Ishikawa (cell line): Measurements from ENCODE around the gene MBOAT7.

Experiments
- CEBPB ChIP-seq: IDR thresholded peaks from 2 replicates; pipeline ENCODE4 v1.6.1; 2012
- CREB1 ChIP-seq: IDR thresholded peaks from 2 replicates; pipeline ENCODE4 v1.6.1; 2012; ENCODE audit warnings: low read depth
- EGR1 ChIP-seq: IDR thresholded peaks from 2 replicates; pipeline ENCODE4 v1.6.1; 2012
- EP300 ChIP-seq: IDR thresholded peaks from 2 replicates; pipeline ENCODE4 v1.6.1; 2012; ENCODE audit warnings: borderline replicate concordance
- FOXM1 ChIP-seq: IDR thresholded peaks from 2 replicates; pipeline ENCODE4 v1.6.1; 2012; ENCODE audit warnings: low read depth, borderline replicate concordance
- NFIC ChIP-seq: IDR thresholded peaks from 2 replicates; pipeline ENCODE4 v1.6.1; 2012
- RAD21 ChIP-seq: IDR thresholded peaks from 2 replicates; pipeline ENCODE4 v1.6.1; 2012; ENCODE audit warnings: low read depth
- TAF1 ChIP-seq: IDR thresholded peaks from 2 replicates; pipeline ENCODE4 v1.6.1; 2012; ENCODE audit warnings: low read depth, mild to moderate bottlenecking
- TCF12 ChIP-seq: IDR thresholded peaks from 2 replicates; pipeline ENCODE4 v1.6.1; 2012; ENCODE audit warnings: low read depth
- TEAD4 ChIP-seq: IDR thresholded peaks from 2 replicates; pipeline ENCODE4 v1.6.1; 2012
- YY1 ChIP-seq: IDR thresholded peaks from 2 replicates; pipeline ENCODE4 v1.6.1; 2012; ENCODE audit warnings: low read depth
- ZBTB7A ChIP-seq: IDR thresholded peaks from 2 replicates; pipeline ENCODE4 v1.6.1; 2012; ENCODE audit warnings: low read depth
- TF ChIP-seq, protein P1 (sequence below): IDR thresholded peaks from 2 replicates; pipeline ENCODE4 v1.6.1; 2012; ENCODE audit warnings: low read depth, mild to moderate bottlenecking
- TF ChIP-seq, protein P2 (sequence below): IDR thresholded peaks from 2 replicates; pipeline ENCODE4 v1.6.1; 2012
- TF ChIP-seq, protein P3 (sequence below): IDR thresholded peaks from 2 replicates; pipeline ENCODE4 v1.6.1; 2012

The MBOAT7 gene

DNA sequence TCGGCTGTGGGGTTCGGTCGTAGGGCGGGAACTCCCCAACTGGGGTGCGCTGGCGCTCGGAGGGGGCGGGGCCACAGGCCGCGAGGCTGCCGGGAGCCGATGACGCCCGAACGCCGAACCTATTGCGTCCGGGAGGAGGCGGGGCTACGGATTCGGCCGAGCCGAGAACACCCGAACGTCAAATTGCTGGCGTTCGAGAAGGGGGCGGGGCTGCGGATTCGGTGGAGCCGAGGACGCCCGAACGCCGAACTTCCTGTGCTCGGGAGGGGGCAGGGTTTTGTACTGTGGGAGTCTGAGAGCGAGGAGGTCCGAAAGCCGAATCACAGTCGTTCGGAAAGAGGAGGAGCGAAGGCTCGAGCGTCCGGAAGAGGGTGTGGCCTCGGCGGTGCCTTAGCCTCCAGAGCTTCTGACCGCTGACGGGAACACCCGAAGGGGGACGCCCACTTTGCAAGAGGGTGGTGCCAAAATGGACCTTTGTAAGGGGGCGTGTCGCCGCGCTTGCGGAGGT is 1.2 kb upstream of the MBOAT7 start:
- TF ChIP-seq, protein P1, sequence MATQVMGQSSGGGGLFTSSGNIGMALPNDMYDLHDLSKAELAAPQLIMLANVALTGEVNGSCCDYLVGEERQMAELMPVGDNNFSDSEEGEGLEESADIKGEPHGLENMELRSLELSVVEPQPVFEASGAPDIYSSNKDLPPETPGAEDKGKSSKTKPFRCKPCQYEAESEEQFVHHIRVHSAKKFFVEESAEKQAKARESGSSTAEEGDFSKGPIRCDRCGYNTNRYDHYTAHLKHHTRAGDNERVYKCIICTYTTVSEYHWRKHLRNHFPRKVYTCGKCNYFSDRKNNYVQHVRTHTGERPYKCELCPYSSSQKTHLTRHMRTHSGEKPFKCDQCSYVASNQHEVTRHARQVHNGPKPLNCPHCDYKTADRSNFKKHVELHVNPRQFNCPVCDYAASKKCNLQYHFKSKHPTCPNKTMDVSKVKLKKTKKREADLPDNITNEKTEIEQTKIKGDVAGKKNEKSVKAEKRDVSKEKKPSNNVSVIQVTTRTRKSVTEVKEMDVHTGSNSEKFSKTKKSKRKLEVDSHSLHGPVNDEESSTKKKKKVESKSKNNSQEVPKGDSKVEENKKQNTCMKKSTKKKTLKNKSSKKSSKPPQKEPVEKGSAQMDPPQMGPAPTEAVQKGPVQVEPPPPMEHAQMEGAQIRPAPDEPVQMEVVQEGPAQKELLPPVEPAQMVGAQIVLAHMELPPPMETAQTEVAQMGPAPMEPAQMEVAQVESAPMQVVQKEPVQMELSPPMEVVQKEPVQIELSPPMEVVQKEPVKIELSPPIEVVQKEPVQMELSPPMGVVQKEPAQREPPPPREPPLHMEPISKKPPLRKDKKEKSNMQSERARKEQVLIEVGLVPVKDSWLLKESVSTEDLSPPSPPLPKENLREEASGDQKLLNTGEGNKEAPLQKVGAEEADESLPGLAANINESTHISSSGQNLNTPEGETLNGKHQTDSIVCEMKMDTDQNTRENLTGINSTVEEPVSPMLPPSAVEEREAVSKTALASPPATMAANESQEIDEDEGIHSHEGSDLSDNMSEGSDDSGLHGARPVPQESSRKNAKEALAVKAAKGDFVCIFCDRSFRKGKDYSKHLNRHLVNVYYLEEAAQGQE: no peak
- peak; percentile 66 for TF ChIP-seq CREB1

DNA sequence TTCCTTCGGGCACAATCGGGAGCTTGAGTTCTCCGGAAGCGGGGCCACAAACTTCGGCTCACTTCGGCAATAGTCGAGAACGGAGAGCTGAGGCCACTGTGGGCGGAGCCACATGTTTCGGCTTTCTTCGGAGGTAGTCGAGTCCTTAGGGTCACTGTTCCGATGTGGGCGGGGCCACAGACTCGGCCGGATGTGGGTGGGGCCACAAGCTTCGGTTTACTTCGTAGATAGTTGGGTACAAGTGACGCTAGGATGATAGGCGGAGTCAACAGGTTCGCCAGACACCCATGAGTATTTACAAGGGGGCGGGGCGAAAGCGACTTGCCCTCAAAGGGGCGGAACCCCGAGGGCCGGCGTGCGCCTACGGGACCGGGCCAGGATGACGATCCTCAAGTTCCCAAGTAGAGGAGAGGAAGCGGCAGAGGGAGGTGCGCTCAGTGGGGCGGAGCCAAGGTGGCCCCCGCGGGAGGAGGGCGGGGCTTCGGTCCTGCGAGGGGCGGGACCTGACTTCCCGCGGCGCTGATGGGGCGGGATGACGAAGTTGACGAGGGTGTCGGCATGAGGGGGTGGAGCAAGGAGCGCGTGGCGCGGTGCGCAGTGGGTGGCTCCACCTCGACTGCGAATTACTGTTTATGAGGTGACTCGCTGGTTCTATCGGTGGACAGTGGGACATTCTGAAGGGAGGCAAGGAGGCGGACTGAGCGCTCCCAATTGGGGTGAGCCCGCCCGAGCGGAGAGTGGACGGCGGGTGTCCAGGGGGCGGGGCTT is 539 bp upstream of the MBOAT7 start:
- TF ChIP-seq, protein P1: no peak
- no peak for TF ChIP-seq ZBTB7A
- TF ChIP-seq, protein P2, sequence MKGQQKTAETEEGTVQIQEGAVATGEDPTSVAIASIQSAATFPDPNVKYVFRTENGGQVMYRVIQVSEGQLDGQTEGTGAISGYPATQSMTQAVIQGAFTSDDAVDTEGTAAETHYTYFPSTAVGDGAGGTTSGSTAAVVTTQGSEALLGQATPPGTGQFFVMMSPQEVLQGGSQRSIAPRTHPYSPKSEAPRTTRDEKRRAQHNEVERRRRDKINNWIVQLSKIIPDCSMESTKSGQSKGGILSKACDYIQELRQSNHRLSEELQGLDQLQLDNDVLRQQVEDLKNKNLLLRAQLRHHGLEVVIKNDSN: peak; percentile 16; the same call in 1 of the 2 replicates
- no peak for TF ChIP-seq CEBPB
- TF ChIP-seq EGR1: peak; percentile 13; the same call in 1 of the 2 replicates
- peak; percentile 52; the same call in 1 of the 2 replicates for TF ChIP-seq CREB1
- TF ChIP-seq, protein P3, sequence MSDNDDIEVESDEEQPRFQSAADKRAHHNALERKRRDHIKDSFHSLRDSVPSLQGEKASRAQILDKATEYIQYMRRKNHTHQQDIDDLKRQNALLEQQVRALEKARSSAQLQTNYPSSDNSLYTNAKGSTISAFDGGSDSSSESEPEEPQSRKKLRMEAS: peak; percentile 86
- no peak for TF ChIP-seq EP300
- 0 out of 2 replicates have a peak, but pooled peaks have one; percentile 27 for TF ChIP-seq TAF1
- TF ChIP-seq TCF12: no peak

DNA sequence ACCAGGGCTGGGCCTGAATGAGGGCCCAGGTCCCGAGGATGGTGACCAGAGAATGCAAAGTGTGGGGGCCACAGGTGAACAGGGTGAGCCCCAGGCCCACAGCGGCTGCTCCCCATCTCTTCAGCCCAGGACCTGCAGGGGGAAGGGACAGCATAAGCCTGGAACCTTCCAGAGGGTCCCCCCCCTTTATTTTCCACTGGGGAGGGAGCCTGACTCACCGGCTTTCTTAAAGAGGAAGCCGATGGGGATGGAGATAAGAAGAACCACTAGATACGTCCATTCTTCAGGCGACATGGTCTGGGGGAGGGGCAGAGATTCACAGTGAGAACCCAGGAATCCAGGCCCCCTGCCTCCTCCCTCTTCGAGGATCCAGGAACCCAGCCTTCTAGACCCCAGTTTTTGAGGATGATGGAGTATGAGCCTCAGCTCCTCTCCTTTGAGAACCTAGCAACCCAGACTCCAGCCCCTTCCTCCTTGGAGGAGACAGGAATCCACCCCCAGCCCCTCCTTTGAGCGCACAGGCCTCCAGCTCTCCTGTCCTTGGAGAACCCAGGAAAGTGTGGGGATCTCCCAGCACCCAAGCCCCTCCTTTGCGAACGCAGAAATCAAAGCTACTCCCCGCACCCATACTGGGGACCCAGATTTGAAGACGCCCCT is 1.0 kb downstream of the MBOAT7 start:
- TF ChIP-seq EP300 (no peak), ZBTB7A (no peak)

DNA sequence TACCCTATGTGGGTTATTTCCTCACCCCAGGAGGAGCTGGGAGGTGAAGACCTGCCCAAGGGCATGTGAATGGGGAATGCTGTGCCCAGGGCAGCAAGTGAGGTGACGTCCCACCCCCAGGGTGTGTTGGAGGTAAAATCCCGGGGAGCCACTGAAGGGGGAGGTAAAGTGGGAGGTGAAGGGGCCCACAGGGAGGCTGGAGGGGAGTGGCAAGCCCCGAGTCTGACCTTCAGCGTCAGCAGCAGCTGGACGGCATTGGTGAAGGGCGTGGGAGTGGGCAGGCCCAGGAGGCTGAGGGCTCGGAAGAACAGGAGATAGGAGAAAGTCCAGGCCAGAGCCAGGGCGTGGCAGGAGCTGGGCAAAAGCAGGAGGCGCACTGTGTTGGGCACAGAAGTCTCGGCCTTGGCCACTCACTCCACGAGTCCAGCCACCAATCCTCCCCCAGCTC is 2.4 kb downstream of the MBOAT7 start:
- no peak for TF ChIP-seq RAD21
- TF ChIP-seq, protein P2: no peak

DNA sequence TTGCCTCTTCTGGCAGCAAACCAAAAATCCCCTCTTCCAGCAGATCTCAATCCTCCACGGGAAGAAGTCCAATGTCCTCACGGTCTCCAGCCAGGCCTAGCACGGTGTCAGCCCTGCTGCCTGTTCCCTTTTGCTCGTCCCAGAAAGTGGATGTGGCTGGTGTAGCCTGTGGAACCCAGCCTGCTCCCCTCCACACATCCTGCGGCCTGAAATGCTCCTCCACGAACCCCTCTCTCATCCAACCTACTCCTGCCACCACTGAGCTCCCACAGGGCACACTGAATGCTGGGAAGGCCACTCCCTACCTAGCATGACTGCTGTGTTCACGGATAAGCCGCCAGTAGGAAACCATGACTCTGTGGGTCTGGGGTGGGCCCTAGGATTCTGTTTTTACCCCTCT is 3.0 kb downstream of the MBOAT7 start:
- TF ChIP-seq TEAD4 (no peak), EP300 (no peak), CREB1 (no peak), ZBTB7A (no peak), FOXM1 (no peak), NFIC (no peak), TAF1 (no peak), YY1 (no peak), TCF12 (no peak), CEBPB (no peak), RAD21 (no peak), EGR1 (no peak)
- TF ChIP-seq, protein P3: no peak
- TF ChIP-seq, protein P2: no peak
- TF ChIP-seq, protein P1: no peak
